ENCODE results near the gene SUPT20H.

GRCh38 chr13:37026771-37027170 is 32.7 kb downstream of the SUPT20H start:
- TF ChIP-seq CTCF (IDR thresholded peaks at IDR 0.05) (no peak), POLR2A (IDR thresholded peaks at IDR 0.05) (no peak)
